WERI-Rb-1 (cell line): ENCODE results near the gene CD79A.

ENCODE experiments used
- DNase-seq: peaks from one replicate; pipeline ENCODE4 v3.0.0-alpha.2; 2020
- H3K27ac ChIP-seq: fragments of 250-450 bp; sonication (Bioruptor Pico); 2 replicates; pipeline ENCODE4 v1.5.1; 2020; ENCODE audit warnings: mild to moderate bottlenecking, moderate library complexity
- H3K27me3 ChIP-seq: fragments of 250-450 bp; sonication (Bioruptor Pico); 2 replicates; pipeline ENCODE4 v1.5.1; 2021; ENCODE audit warnings: mild to moderate bottlenecking, low read depth, moderate library complexity; ENCODE audit not compliant: insufficient read depth, severe bottlenecking
- H3K36me3 ChIP-seq: fragments of 250-450 bp; sonication (Bioruptor Pico); 2 replicates; pipeline ENCODE4 v1.5.1; 2020; ENCODE audit warnings: mild to moderate bottlenecking, moderate library complexity
- H3K4me3 ChIP-seq: 2 replicates; pipeline ENCODE4 v1.5.1; 2011; ENCODE audit warnings: low read depth, mild to moderate bottlenecking, control low read depth, low read length
- H3K9me3 ChIP-seq: fragments of 250-450 bp; sonication (Bioruptor Pico); 2 replicates; pipeline ENCODE4 v1.5.1; 2021; ENCODE audit warnings: mild to moderate bottlenecking, moderate library complexity; ENCODE audit not compliant: severe bottlenecking
- CTCF ChIP-seq: IDR thresholded peaks from 2 replicates; pipeline ENCODE4 v1.5.1; 2011; ENCODE audit warnings: low read depth, mild to moderate bottlenecking, control low read depth, inconsistent platforms, low read length

CD79A gene

GRCh38 chr19:41851456-41851855, 25.6 kb upstream of the CD79A start:
- TF ChIP-seq CTCF = no peak
- H3K4me3 ChIP-seq = no peak overlapping the region
- H3K27ac ChIP-seq = no peak overlapping the region
- no peaks in the 10 kb centered on the region for H3K9me3 ChIP-seq
- no peak for DNase-seq
- no peaks in the 10 kb centered on the region for H3K36me3 ChIP-seq
- no peaks in the 10 kb centered on the region for H3K27me3 ChIP-seq

- Histone ChIP-seq H3K27me3 (no peaks in the 10 kb centered on the region), H3K27ac (no peak overlapping the region), H3K9me3 (no peaks in the 10 kb centered on the region), H3K4me3 (no peak overlapping the region), H3K36me3 (no peaks in the 10 kb centered on the region)
- TF ChIP-seq CTCF = no peak
- DNase-seq = no peak
These were observed 23.7 kb upstream of the CD79A start for GRCh38 chr19:41853344-41853743.

GRCh38 chr19:41853768-41854167, 23.3 kb upstream of the CD79A start:
- Histone ChIP-seq H3K27me3 (no peaks in the 10 kb centered on the region), H3K9me3 (no peaks in the 10 kb centered on the region), H3K36me3 (no peaks in the 10 kb centered on the region), H3K4me3 (no peak overlapping the region), H3K27ac (no peak overlapping the region)
- DNase-seq = no peak
- no peak for TF ChIP-seq CTCF

DNA sequence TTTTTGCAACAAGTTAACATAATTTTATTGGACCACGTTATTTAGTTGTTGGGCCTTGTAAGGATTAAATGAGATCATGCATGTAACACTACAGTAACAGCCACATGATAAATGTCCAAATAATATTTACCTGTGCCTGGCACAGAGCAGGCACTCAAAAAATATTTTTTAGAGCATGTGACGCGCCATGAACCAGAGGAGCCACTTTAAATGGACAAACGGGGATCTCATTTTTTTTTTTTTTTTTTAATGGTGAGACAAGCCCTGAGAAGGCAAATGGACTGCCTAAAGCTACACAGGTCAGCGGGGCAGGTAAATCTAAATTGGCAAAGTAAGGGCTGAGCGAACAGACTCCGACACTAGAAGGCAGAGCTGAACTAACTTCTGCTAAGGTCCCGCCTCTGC, 17.9 kb upstream of the CD79A start:
- no peak for TF ChIP-seq CTCF
- Histone ChIP-seq H3K36me3 (peaks cover 42% of the 10 kb centered on the region), H3K27me3 (no peaks in the 10 kb centered on the region), H3K4me3 (peak overlapping the region; percentile 33), H3K9me3 (no peaks in the 10 kb centered on the region), H3K27ac (no peak overlapping the region)
- DNase-seq = no peak

DNA sequence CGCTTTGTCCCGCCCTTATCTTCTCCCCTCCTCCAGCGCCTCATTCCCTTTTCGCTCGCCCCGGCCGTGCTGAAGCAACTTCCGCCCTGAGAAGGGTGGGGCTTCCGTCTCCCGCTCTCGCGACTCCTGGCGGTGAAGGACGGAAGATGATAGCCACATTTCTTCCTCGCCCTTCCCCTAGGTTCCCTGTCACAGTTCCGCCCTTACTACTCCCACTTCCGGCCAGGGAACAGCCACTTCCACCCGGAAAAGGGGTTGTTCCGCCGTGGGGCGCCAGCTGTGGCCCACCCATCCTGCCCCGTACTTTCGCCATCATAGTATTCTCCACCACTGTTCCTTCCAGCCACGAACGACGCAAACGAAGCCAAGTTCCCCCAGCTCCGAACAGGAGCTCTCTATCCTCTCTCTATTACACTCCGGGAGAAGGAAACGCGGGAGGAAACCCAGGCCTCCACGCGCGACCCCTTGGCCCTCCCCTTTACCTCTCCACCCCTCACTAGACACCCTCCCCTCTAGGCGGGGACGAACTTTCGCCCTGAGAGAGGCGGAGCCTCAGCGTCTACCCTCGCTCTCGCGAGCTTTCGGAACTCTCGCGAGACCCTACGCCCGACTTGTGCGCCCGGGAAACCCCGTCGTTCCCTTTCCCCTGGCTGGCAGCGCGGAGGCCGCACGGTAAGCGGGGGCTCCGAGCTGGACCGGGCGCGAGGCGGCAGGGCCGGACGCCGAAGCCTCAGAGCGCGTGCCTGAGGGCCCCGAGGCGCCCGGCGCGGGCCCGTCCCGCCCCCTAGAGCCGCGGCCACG, 17.3 kb upstream of the CD79A start, which contains the start of gene RPS19:
TSS of gene RPS19 (plus strand) at position 638 of the 801 bp plus-strand sequence. CDS start 520 bp downstream, outside the sequence.
- Histone ChIP-seq H3K27ac (peak within 1 kb of the TSS; percentile 94), H3K27me3 (no peaks in the 10 kb centered on the region)
- peak; percentile 48 for TF ChIP-seq CTCF

More for the DNA sequence above, 17.3 kb upstream of the CD79A start, which contains the start of gene RPS19:
- Histone ChIP-seq H3K36me3 (peaks cover 48% of the 10 kb centered on the region), H3K4me3 (peak within 1 kb of the TSS; percentile 95), H3K9me3 (no peaks in the 10 kb centered on the region)
- DNase-seq = peak; percentile 97
